ENCODE data around the gene BHLHE23. TPM values are rescaled to one million over a fixed set of nuclear protein-coding genes. Genes with fewer than 3 reads are reported as not detected.

BHLHE23 gene
- total RNA-seq, 1 experiment from 2014 or later: not detected

- peaks cover 8% of the 10 kb centered on the region for H3K4me1 Mint-ChIP-seq (ENCODE audit: low read depth, unreplicated experiment)
- peaks cover 30% of the 10 kb centered on the region for H3K36me3 Mint-ChIP-seq (ENCODE audit: insufficient read depth, unreplicated experiment)
- CTCF ChIA-PET: interaction anchor here (0.6 to 2.2 kb wide), 2 partner anchors 16 to 369 kb away, joined by 3 to 10 read pairs; no protein-coding TSS in a partner anchor
- no peak overlapping the region for H3K4me3 Mint-ChIP-seq (ENCODE audit: low read depth, unreplicated experiment)
- no peaks in the 10 kb centered on the region for H3K9me3 Mint-ChIP-seq (ENCODE audit: low read depth, unreplicated experiment)
- TF ChIP-seq CTCF (IDR thresholded peaks at IDR 0.05; ENCODE audit: unreplicated experiment): no peak
- no peak overlapping the region for H3K27ac Mint-ChIP-seq (ENCODE audit: unreplicated experiment)
- intact Hi-C loops (cut with micrococcal nuclease; ENCODE audit: unreplicated experiment): no loop called here
- no peaks in the 10 kb centered on the region for H3K27me3 Mint-ChIP-seq (ENCODE audit: unreplicated experiment)
- BruUV-seq (replicated peaks): no TSS peak
- DNase-seq: no peak
Observed at GRCh38 chr20:62956387-62957135, 50.2 kb downstream of the BHLHE23 start.

Other genes with a start within 250 kb of the BHLHE23 start
- gene MRGBP, start 210.5 kb downstream of the BHLHE23 start, total RNA-seq (2022): 28.9 and 31.8 TPM in 2 replicates
- 80.1 and 98.2 TPM in 2 replicates for gene OGFR, start 202.1 kb downstream of the BHLHE23 start, total RNA-seq (2022)
- 2.7 TPM in 2 replicates for gene COL9A3, start 189.9 kb downstream of the BHLHE23 start, total RNA-seq (2022)
- gene TCFL5, start 145.1 kb downstream of the BHLHE23 start, total RNA-seq (2022): 18.9 and 22.3 TPM in 2 replicates
- gene DIDO1, start 80.5 kb downstream of the BHLHE23 start, total RNA-seq (2022): 75.6 and 77.1 TPM in 2 replicates
- gene GID8, start 68.8 kb downstream of the BHLHE23 start, total RNA-seq (2022): 64.3 and 64.6 TPM in 2 replicates
- 12.0 and 18.8 TPM in 2 replicates for gene SLC17A9, start 54.3 kb downstream of the BHLHE23 start, total RNA-seq (2022)
- gene YTHDF1, start 209.2 kb upstream of the BHLHE23 start, total RNA-seq (2022): 93.4 and 94.4 TPM in 2 replicates
- gene BIRC7, start 228.9 kb upstream of the BHLHE23 start, total RNA-seq (2022): 0.26 TPM in 1 of 2 replicates, not detected in the other
- not detected in 2 replicates for gene NKAIN4, start 247.5 kb upstream of the BHLHE23 start, total RNA-seq (2022)